NCI-H82 (cell line): Measurements from ENCODE around the gene C1orf21.

Source experiments
- DNase-seq: peaks from one replicate; lab custom pipeline; 2025; lab: John Stamatoyannopoulos, UW

Gene C1orf21

GRCh38 chr1:184513966-184514365 lies 127.1 kb downstream of the C1orf21 start:
- DNase-seq: no peak

GRCh38 chr1:184514447-184514846 lies 127.6 kb downstream of the C1orf21 start:
- no peak for DNase-seq

DNA sequence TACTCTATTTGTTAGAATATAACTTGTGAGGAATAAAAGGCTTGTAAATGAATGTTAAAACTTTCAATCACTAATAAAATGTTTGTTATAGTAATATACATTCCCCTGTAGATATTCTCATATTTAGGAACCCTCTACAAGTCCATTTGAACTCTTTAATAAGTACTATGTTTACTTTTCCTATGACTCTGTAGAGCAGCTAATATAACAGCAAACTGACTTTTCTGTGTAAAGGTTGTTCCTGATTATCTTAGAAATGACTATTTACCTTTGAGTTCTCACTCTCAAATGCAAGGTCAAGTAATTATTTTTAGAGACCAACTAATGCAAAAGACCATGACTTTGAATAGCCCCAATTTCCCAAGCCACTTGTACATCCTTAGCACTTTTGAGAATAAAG lies 130.3 kb downstream of the C1orf21 start:
- DNase-seq: no peak

- no peak for DNase-seq
Measured at GRCh38 chr1:184518736-184519357, 132.0 kb downstream of the C1orf21 start.

DNA sequence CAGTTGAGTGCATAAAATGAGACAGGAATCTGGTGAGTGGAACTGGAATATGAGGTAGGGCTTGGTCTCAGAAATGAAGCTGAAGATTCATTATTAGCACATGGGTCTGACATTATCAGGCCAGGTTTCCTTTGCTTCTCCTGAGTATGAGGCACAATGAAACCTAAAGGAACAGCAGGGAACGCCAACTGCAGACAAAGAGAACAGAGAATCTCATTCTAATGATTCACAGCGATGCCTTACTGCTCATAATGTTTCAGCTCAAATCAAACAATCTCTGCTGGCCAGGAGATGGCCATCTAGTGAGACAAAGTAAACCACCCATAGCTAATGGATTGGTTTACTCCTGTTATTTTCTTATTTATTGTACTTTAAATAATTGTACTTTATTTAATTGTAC lies 133.5 kb downstream of the C1orf21 start:
- no peak for DNase-seq

GRCh38 chr1:184524248-184524647 lies 137.4 kb downstream of the C1orf21 start:
- DNase-seq: no peak

DNA sequence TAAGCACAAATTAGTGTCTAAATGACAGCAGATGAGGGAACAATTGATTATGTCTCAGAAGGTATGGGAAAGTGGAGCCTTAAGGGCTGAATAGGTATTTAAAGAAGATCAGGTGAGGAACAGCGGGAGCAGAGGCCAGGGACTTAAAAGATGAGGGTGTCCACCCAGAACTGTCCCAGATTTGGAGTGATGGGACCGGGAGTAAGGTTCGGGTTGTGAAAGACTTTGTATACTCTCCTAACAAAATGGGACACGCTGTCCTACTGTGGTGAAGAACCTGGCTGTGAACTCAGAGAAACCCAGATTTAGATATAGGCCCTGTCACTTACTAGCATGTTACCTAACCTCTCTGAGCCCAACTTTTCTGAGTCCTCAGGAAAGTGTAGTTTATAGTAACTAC lies 140.6 kb downstream of the C1orf21 start:
- DNase-seq: no peak

DNA sequence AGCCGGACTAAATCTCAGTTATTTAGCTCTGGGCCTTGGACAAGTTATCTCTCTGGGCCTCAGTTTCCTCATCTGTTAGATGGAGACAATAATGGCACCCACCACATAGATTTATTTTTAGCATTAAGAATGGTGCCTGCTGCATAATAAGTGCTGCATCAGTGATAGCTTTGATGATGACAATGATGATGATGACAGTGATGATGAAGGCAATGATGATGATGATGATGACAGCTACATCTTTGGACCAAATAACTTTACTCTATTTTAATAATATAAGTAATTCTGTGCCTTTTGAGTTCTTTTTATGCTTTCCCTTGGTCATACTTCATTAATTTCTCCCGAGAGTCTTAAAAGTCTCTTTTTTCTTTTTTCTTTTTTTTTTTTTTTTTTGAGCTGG lies 143.4 kb downstream of the C1orf21 start:
- no peak for DNase-seq

GRCh38 chr1:184531296-184531695 lies 144.5 kb downstream of the C1orf21 start:
- no peak for DNase-seq

- DNase-seq: no peak
Measured at GRCh38 chr1:184532199-184532598, 145.4 kb downstream of the C1orf21 start.

GRCh38 chr1:184533049-184533448 lies 146.2 kb downstream of the C1orf21 start:
- DNase-seq: no peak

- DNase-seq: no peak
Measured at GRCh38 chr1:184533915-184534314, 147.1 kb downstream of the C1orf21 start.

DNA sequence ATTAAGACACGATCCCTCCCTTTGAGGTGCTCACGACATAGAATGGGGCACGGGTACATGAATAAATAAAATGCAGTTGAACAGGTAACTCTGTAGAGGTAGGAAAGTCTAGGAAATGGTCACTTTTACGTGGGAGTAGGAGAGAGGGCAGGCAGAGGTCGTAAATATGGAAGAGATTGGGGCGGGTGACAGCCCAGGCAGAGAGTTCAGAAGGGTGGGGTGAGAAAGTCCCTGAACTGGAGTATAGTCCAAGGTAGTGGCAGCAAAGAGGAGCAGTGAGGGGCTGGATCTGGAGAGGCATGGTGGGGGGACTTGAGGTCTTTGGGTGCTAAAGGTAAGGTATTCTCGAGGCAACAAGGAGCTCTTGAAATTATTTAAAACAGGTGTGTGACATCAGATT lies 147.9 kb downstream of the C1orf21 start:
- DNase-seq: no peak

DNA sequence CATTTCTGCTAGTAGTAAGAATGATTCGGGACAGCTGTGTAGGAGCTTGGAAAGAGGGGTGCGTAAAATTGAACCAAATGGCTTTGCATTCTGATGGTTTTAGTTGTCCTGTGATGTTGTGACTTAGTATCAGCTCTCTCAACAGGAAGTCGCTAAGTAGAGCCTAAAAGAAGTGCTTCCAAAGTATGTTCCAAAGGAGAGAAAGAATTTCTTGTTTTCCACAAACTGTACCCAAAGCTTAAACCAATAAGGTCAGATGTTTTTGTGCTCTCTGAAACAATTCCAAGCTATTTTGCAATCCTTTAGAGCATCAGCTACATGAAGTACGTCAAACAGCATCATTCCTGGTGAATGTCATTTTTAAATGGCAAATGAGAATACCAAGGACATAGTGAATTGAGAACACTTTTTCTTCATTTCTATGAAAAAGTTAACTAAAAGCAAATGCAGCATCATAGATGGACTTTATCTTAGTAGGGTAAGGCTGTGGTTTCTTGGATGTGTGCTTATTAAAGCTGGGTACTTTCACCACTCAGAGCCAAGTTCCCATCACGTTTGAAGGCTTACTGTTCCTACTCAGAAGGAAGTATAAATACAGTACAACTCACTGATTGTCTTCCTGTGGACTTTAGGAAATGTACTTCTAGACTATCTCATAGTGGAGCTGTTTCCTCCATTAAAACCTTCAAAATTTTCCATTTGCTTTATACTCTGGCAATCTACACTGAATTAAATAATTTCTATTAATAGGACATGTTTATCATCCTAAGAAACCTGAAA lies 148.6 kb downstream of the C1orf21 start:
- no peak for DNase-seq

DNA sequence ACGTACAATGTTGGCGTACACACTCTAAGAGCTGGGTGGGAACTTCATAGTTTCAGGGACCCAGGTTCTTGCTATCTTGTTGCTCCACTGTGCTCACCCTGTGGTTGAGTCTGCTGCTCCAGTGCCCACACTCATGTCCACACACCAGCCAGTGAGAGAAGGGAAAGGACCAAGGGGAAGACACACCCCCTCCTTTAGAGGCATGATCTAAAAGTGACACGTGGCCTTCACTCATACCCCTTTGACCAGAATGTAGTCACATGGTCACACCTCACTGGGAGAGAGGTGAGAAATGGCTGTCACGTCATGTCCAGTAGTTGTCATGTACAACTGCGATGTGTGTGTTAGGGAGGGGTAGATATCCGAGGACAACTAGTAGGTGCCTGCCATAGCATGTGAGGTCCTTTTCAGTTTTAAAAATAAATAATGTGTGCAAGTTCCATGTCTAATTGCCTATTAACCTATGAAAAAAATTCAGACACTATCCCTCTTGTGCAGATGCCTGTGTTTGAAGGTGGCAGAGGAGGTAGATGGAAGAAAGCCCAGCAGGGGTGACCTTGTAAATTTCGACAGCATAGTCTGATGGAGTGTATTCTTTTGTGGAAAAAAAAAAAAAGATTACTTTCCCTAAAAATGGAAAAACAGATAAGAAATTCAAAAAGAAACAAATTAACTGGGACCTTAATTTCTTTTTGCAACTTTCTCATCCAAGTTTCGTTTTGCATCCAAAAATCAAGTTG lies 149.6 kb downstream of the C1orf21 start:
- DNase-seq: no peak

GRCh38 chr1:184539580-184539979 lies 152.8 kb downstream of the C1orf21 start:
- DNase-seq: no peak

DNA sequence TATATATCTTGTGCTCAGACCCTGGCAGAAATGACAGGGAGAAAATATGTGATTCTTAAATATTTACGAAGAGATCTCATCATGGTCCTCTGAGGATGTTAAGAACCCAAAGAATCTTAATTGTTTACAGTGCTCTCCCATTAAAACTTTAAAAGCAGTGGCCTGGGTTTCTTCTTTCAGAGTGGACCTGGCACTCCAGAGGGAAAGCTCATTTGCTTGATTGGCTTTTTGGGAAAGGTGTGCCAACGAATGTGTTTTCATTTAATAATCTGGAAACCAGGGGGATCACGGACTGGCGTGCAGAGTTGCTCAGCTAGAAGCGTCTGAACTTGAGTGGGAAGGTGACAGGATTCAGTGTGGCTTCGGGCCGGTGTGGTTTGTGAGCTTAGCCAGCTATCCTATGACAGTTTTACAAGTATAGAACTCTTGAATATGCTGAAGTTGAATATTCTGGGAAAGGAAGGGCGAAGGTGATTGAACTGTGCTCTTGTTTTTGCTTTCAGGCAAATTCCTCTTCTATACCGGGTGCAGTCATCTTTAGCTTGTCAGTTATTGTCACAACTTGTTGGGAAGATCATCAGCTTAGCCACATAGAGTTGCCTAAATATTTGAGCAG lies 154.8 kb downstream of the C1orf21 start:
- DNase-seq: no peak

GRCh38 chr1:184542291-184542690 lies 155.5 kb downstream of the C1orf21 start:
- no peak for DNase-seq

DNA sequence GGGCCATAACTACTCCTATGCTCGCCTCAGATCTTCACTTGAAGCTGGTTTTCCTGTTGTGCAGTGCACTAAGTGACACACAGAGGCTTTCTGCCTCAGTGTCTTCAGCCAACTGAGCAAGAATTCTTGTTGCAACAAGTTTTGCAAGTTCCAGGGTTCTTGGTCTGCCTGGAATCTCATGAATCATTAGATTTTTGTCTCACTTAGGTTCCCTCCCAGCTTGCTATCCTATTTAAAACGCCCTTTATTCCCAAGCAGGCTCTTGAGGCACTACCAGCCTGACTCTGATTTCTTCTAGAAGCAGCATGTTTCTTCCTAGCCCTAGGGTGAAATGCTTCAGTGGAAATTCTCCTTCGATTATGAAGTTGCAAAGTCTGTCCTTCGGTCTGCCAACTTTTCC lies 158.8 kb downstream of the C1orf21 start:
- no peak for DNase-seq

GRCh38 chr1:184552446-184552845 lies 165.6 kb downstream of the C1orf21 start:
- no peak for DNase-seq

DNA sequence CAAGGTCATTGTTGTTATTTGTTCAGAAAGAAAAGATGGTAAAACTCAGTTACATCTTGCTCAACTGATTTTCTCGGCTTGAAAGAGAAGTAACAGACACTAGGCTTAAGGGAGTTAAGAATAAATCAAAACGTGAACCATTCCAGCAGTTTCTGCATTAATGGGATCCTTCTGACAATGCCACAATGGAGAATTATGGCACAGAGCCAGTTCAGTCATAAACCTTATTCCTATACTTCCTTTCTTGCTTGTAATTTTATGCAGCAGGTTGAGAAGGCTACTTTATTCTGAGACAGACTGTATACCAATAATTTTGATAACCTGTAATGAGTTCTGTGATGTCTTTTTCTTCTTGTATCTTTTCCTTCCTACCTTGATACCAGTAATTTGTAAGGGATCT lies 167.0 kb downstream of the C1orf21 start:
- no peak for DNase-seq
